HepG2 (cell line): Measurements from ENCODE around the gene COA5. TPM values are rescaled to one million over a fixed set of nuclear protein-coding genes. Genes with fewer than 3 reads are reported as not detected.
A peak's percentile ranks its signal among the peaks of the same experiment; 100 is the strongest.

ENCODE experiments used
- HES4 ChIP-seq: sonication (generic); formaldehyde crosslinking; IDR thresholded peaks from 2 replicates; pipeline ENCODE4 v1.9.0; 2021; ENCODE audit warnings: mild to moderate bottlenecking, missing genetic modification reagents, borderline replicate concordance
- MAZ ChIP-seq, 2 experiments: sonication (generic) in 1 of 2; formaldehyde crosslinking in 1 of 2; IDR thresholded peaks; 2 replicates each; pipeline versions ENCODE4 v1.5.0 to v1.6.1; 2012 to 2020; ENCODE audit warnings: low read depth in 2 of 2, mild to moderate bottlenecking in 2 of 2, borderline replicate concordance in 1 of 2, improper control_type of control experiment in 1 of 2, low read length in 1 of 2, missing genetic modification reagents in 1 of 2, moderate library complexity in 1 of 2
- SATB2 ChIP-seq: sonication (generic); formaldehyde crosslinking; IDR thresholded peaks from 2 replicates; pipeline ENCODE4 v1.5.0; 2020; ENCODE audit warnings: missing genetic modification reagents
- SIN3A ChIP-seq: IDR thresholded peaks from 2 replicates; pipeline ENCODE4 v1.6.1; 2011; ENCODE audit warnings: low read depth, mild to moderate bottlenecking, control low read depth, low read length, borderline replicate concordance
- SMYD3 ChIP-seq: sonication (generic); formaldehyde crosslinking; IDR thresholded peaks from 2 replicates; pipeline ENCODE4 v1.8.1; 2023; ENCODE audit warnings: mild to moderate bottlenecking, missing genetic modification reagents
- TBX2 ChIP-seq: sonication (generic); formaldehyde crosslinking; IDR thresholded peaks from 2 replicates; pipeline ENCODE4 v1.5.0; 2020; ENCODE audit warnings: missing genetic modification reagents, mild to moderate bottlenecking, borderline replicate concordance
- ZBTB42 ChIP-seq: sonication (generic); formaldehyde crosslinking; IDR thresholded peaks from 2 replicates; pipeline ENCODE4 v1.5.0; 2020; ENCODE audit warnings: mild to moderate bottlenecking, missing genetic modification reagents
- ZNF136 ChIP-seq: sonication (generic); formaldehyde crosslinking; IDR thresholded peaks from 2 replicates; pipeline ENCODE4 v1.8.1; 2022; ENCODE audit warnings: low read depth, mild to moderate bottlenecking, moderate library complexity, missing genetic modification reagents
- ZNF224 ChIP-seq: sonication (generic); formaldehyde crosslinking; IDR thresholded peaks from 2 replicates; pipeline ENCODE4 v1.5.0; 2020; ENCODE audit warnings: mild to moderate bottlenecking, missing genetic modification reagents
- ZNF225 ChIP-seq: sonication (generic); formaldehyde crosslinking; IDR thresholded peaks from 2 replicates; pipeline ENCODE4 v1.4.0; 2020; ENCODE audit warnings: mild to moderate bottlenecking, missing genetic modification reagents
- ZNF501 ChIP-seq: sonication (generic); formaldehyde crosslinking; IDR thresholded peaks from 2 replicates; pipeline ENCODE4 v1.5.1; 2020; ENCODE audit warnings: mild to moderate bottlenecking, moderate library complexity, missing genetic modification reagents
- ZNF713 ChIP-seq: sonication (generic); formaldehyde crosslinking; IDR thresholded peaks from 2 replicates; pipeline ENCODE4 v1.4.0; 2020; ENCODE audit warnings: mild to moderate bottlenecking, missing genetic modification reagents
- ZNF737 ChIP-seq: sonication (generic); formaldehyde crosslinking; IDR thresholded peaks from 2 replicates; pipeline ENCODE4 v1.5.0; 2020; ENCODE audit warnings: missing genetic modification reagents, mild to moderate bottlenecking, borderline replicate concordance
- polyA plus RNA-seq, 8 experiments: library from polyadenylated mRNA; depleted of rRNA in 3 of 8; stranded (reverse) in 7 of 8; unstranded in 1 of 8; fragments of >200 nt; fragmentation: Illumina TruSeq in 4 of 8; extraction: Trizol in 4 of 8; gene quantifications; 2 replicates each; pipeline versions ENCODE4 v1.2.1 to v1.2.3, GENCODE V29; 2011 to 2016; ENCODE audit warnings: low read depth in 4 of 8, missing spikeins in 1 of 8, mixed read lengths in 1 of 8; ENCODE audit not compliant: insufficient read depth in 1 of 8
- total RNA-seq, 5 experiments: library from RNA; depleted of rRNA; stranded (reverse); fragments of >200 nt; fragmentation: Illumina TruSeq; extraction: Trizol; gene quantifications; 2 replicates each; pipeline ENCODE4 v1.2.3, GENCODE V29; 2016; ENCODE audit warnings: low read depth in 1 of 5
- TF ChIP-seq, protein P1 (sequence below): IDR thresholded peaks from 2 replicates; pipeline ENCODE4 v1.6.1; 2016; ENCODE audit warnings: low read depth, control low read depth
- TF ChIP-seq, protein P2 (sequence below): sonication (generic); formaldehyde crosslinking; IDR thresholded peaks from 2 replicates; pipeline ENCODE4 v1.4.0; 2020; ENCODE audit warnings: mild to moderate bottlenecking, missing genetic modification reagents
- TF ChIP-seq, protein P3 (sequence below): sonication (generic); formaldehyde crosslinking; conservative IDR thresholded peaks from 2 replicates; pipeline ENCODE4 v1.4.0; 2020; ENCODE audit warnings: missing genetic modification reagents
- TF ChIP-seq, protein P4 (sequence below): sonication (generic); formaldehyde crosslinking; conservative IDR thresholded peaks from 2 replicates; pipeline ENCODE4 v1.4.0; 2020; ENCODE audit warnings: missing genetic modification reagents
- TF ChIP-seq, protein P5 (sequence below): sonication (generic); formaldehyde crosslinking; IDR thresholded peaks from 2 replicates; pipeline ENCODE4 v1.5.0; 2020; ENCODE audit warnings: mild to moderate bottlenecking, missing genetic modification reagents, borderline replicate concordance

Gene COA5
- total and polyA plus RNA-seq, 2 of the 13 experiments (the other 11 are each of a cell fraction or from before 2014, with no cell fraction given) = 43.6 to 64.5 TPM

DNA sequence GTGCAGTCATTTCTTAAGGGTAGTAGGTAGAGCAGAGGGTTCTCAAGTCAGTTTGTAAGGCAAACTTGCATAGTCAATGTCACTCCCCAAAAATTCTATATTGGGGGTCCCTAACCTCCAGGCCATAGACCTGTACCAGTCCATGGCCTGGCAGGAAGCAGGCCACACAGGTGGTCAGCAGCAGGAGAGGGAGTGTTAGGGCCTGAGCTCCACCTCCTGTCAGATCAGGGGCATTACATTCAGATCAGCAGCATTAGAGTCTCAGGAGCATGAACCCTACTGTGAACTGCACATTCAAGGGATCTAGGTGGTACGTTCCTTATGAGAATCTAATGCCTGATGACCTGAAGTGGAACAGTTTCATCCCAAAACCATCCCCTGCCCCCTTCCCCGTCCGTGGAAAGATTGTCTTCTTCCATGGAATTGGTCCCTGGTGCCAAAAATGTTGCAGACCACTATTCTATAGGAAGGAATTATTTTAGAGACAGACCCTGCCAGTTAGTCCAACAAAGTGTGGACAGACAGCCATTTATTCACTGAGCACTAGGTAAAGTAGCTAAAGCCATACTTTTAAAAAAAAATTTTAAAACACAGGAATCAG, 6.7 kb downstream of the COA5 start (continued):
- TF ChIP-seq, protein P1, sequence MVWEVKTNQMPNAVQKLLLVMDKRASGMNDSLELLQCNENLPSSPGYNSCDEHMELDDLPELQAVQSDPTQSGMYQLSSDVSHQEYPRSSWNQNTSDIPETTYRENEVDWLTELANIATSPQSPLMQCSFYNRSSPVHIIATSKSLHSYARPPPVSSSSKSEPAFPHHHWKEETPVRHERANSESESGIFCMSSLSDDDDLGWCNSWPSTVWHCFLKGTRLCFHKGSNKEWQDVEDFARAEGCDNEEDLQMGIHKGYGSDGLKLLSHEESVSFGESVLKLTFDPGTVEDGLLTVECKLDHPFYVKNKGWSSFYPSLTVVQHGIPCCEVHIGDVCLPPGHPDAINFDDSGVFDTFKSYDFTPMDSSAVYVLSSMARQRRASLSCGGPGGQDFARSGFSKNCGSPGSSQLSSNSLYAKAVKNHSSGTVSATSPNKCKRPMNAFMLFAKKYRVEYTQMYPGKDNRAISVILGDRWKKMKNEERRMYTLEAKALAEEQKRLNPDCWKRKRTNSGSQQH (CRISPR knock-in tag) = 0 out of 2 replicates have a peak, but pooled peaks have one; percentile 28
- no peak for TF ChIP-seq SMYD3
- TF ChIP-seq, protein P2, sequence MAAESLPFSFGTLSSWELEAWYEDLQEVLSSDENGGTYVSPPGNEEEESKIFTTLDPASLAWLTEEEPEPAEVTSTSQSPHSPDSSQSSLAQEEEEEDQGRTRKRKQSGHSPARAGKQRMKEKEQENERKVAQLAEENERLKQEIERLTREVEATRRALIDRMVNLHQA (CRISPR knock-in tag) = no peak
- TF ChIP-seq ZNF713 (CRISPR knock-in tag) = no peak
- TF ChIP-seq MAZ (IDR thresholded peaks at IDR 0.05; ENCODE audit: borderline replicate concordance, low read depth, low read length) = no peak
- TF ChIP-seq MAZ (CRISPR knock-in tag; IDR thresholded peaks at IDR 0.05; ENCODE audit: low read depth) = no peak
- no peak for TF ChIP-seq ZNF136
- no peak for TF ChIP-seq ZBTB42 (CRISPR knock-in tag)
- TF ChIP-seq, protein P3, sequence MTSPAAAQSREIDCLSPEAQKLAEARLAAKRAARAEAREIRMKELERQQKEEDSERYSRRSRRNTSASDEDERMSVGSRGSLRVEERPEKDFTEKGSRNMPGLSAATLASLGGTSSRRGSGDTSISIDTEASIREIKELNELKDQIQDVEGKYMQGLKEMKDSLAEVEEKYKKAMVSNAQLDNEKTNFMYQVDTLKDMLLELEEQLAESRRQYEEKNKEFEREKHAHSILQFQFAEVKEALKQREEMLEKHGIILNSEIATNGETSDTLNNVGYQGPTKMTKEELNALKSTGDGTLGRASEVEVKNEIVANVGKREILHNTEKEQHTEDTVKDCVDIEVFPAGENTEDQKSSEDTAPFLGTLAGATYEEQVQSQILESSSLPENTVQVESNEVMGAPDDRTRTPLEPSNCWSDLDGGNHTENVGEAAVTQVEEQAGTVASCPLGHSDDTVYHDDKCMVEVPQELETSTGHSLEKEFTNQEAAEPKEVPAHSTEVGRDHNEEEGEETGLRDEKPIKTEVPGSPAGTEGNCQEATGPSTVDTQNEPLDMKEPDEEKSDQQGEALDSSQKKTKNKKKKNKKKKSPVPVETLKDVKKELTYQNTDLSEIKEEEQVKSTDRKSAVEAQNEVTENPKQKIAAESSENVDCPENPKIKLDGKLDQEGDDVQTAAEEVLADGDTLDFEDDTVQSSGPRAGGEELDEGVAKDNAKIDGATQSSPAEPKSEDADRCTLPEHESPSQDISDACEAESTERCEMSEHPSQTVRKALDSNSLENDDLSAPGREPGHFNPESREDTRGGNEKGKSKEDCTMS (CRISPR knock-in tag) = no peak
- no peak for TF ChIP-seq HES4 (CRISPR knock-in tag)
- TF ChIP-seq, protein P4, sequence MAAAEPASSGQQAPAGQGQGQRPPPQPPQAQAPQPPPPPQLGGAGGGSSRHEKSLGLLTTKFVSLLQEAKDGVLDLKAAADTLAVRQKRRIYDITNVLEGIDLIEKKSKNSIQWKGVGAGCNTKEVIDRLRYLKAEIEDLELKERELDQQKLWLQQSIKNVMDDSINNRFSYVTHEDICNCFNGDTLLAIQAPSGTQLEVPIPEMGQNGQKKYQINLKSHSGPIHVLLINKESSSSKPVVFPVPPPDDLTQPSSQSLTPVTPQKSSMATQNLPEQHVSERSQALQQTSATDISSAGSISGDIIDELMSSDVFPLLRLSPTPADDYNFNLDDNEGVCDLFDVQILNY (CRISPR knock-in tag) = no peak
- no peak for TF ChIP-seq SATB2 (CRISPR knock-in tag)
- TF ChIP-seq ZNF224 (CRISPR knock-in tag) = no peak
- no peak for TF ChIP-seq ZNF737 (CRISPR knock-in tag)
- TF ChIP-seq TBX2 (CRISPR knock-in tag) = no peak
- no peak for TF ChIP-seq SIN3A
- no peak for TF ChIP-seq ZNF225 (CRISPR knock-in tag)
- TF ChIP-seq, protein P5, sequence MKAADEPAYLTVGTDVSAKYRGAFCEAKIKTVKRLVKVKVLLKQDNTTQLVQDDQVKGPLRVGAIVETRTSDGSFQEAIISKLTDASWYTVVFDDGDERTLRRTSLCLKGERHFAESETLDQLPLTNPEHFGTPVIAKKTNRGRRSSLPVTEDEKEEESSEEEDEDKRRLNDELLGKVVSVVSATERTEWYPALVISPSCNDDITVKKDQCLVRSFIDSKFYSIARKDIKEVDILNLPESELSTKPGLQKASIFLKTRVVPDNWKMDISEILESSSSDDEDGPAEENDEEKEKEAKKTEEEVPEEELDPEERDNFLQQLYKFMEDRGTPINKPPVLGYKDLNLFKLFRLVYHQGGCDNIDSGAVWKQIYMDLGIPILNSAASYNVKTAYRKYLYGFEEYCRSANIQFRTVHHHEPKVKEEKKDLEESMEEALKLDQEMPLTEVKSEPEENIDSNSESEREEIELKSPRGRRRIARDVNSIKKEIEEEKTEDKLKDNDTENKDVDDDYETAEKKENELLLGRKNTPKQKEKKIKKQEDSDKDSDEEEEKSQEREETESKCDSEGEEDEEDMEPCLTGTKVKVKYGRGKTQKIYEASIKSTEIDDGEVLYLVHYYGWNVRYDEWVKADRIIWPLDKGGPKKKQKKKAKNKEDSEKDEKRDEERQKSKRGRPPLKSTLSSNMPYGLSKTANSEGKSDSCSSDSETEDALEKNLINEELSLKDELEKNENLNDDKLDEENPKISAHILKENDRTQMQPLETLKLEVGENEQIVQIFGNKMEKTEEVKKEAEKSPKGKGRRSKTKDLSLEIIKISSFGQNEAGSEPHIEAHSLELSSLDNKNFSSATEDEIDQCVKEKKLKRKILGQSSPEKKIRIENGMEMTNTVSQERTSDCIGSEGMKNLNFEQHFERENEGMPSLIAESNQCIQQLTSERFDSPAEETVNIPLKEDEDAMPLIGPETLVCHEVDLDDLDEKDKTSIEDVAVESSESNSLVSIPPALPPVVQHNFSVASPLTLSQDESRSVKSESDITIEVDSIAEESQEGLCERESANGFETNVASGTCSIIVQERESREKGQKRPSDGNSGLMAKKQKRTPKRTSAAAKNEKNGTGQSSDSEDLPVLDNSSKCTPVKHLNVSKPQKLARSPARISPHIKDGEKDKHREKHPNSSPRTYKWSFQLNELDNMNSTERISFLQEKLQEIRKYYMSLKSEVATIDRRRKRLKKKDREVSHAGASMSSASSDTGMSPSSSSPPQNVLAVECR (CRISPR knock-in tag) = no peak
- 0 out of 2 replicates have a peak, but pooled peaks have one; percentile 24 for TF ChIP-seq ZNF501 (CRISPR knock-in tag)
